Gastroesophageal sphincter (tissue), 4 donors: ENCODE results near the gene DUSP9. TPM values are rescaled to one million over a fixed set of nuclear protein-coding genes. Genes with fewer than 3 reads are reported as not detected.
A peak's percentile ranks its signal among the peaks of the same experiment; 100 is the strongest.

Experiments used
- ATAC-seq: fragments of 150-250 bp; one replicate; pipeline ENCODE4 v1.9.1; 2016; ENCODE audit warnings: mild to moderate bottlenecking, moderate library complexity
- H3K27ac ChIP-seq, 4 donors: fragments of 200-600 bp; sonication (generic) in 3 of 4; 1 replicate in 3 of 4; 2 replicates in 1 of 4; pipeline ENCODE4 v1.5.1; 2016 to 2019
- H3K27me3 ChIP-seq: fragments of 200-600 bp; sonication (generic); one replicate; pipeline ENCODE4 v1.5.1; 2019
- H3K36me3 ChIP-seq, 2 donors: fragments of 200-600 bp; sonication (generic); one replicate each; pipeline ENCODE4 v1.5.1; 2019; ENCODE audit warnings: control low read depth in 1 of 2
- H3K4me1 ChIP-seq, 3 donors: fragments of 200-600 bp; sonication (generic); 1 replicate in 2 of 3; 2 replicates in 1 of 3; pipeline ENCODE4 v1.5.1; 2016 to 2019; ENCODE audit warnings: control low read depth in 2 of 3
- H3K4me3 ChIP-seq, 2 donors: fragments of 200-600 bp; sonication (generic); one replicate each; pipeline ENCODE4 v1.5.1; 2019; ENCODE audit warnings: mild to moderate bottlenecking in 1 of 2, moderate library complexity in 1 of 2
- H3K9me3 ChIP-seq, 3 donors: fragments of 200-600 bp; sonication (generic); one replicate each; pipeline ENCODE4 v1.5.1; 2017 to 2019; ENCODE audit warnings: control low read depth in 2 of 3
- EP300 ChIP-seq: sonication (generic); formaldehyde crosslinking; IDR thresholded peaks from one replicate; pipeline ENCODE4 v1.6.1; 2017; ENCODE audit warnings: antibody characterized with exemption, mild to moderate bottlenecking
- POLR2A ChIP-seq, 2 donors: fragments of 450-650 bp; IDR thresholded peaks; one replicate each; pipeline ENCODE4 v1.6.1; 2017; ENCODE audit warnings: antibody characterized with exemption in 2 of 2, mild to moderate bottlenecking in 2 of 2, moderate library complexity in 1 of 2
- POLR2AphosphoS5 ChIP-seq: sonication (generic); formaldehyde crosslinking; IDR thresholded peaks from one replicate; pipeline ENCODE4 v1.6.1; 2017; ENCODE audit warnings: antibody characterized with exemption
- WGBS, 2 donors: methylation state at CpG; one replicate each; pipeline ENCODE4 v1.1.5; 2018; ENCODE audit warnings: low coverage in 1 of 2; 5-methylcytosine and 5-hydroxymethylcytosine counted together
- total RNA-seq, 4 donors: library from RNA; depleted of rRNA; stranded (reverse); fragments of >200 nt; gene quantifications; one replicate each; pipeline ENCODE4 v1.1.0, GENCODE V29; 2016
- TF ChIP-seq, protein P1 (sequence below), 4 experiments: fragments of 200-600 bp in 2 of 4; fragments of 450-650 bp in 2 of 4; sonication (generic) in 1 of 4; IDR thresholded peaks; one replicate each; pipeline ENCODE4 v1.5.1; 2017 to 2019; ENCODE audit warnings: antibody characterized with exemption in 4 of 4, mild to moderate bottlenecking in 2 of 4, moderate library complexity in 2 of 4

Gene DUSP9
- total RNA-seq, 4 donors from 2014 or later: not detected

- H3K9me3 ChIP-seq: no peaks in the 10 kb centered on the region
- 74% methylated on average over 7 of the region's 23 CpGs; no CpG with 5 or more reads in 1 of the 2 donors for whole genome bisulfite sequencing, 2 donors
- peaks cover 0 to 14% (median 0%) of the 10 kb centered on the region in 3 donors for H3K4me1 ChIP-seq
- H3K36me3 ChIP-seq: no peaks in the 10 kb centered on the region
- TF ChIP-seq POLR2AphosphoS5 (no peak), EP300 (no peak), POLR2A (IDR thresholded peaks at IDR 0.05) (no peak)
- TF ChIP-seq, protein P1, sequence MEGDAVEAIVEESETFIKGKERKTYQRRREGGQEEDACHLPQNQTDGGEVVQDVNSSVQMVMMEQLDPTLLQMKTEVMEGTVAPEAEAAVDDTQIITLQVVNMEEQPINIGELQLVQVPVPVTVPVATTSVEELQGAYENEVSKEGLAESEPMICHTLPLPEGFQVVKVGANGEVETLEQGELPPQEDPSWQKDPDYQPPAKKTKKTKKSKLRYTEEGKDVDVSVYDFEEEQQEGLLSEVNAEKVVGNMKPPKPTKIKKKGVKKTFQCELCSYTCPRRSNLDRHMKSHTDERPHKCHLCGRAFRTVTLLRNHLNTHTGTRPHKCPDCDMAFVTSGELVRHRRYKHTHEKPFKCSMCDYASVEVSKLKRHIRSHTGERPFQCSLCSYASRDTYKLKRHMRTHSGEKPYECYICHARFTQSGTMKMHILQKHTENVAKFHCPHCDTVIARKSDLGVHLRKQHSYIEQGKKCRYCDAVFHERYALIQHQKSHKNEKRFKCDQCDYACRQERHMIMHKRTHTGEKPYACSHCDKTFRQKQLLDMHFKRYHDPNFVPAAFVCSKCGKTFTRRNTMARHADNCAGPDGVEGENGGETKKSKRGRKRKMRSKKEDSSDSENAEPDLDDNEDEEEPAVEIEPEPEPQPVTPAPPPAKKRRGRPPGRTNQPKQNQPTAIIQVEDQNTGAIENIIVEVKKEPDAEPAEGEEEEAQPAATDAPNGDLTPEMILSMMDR (IDR thresholded peaks at IDR 0.05): no peak
- no peak overlapping the region for H3K4me3 ChIP-seq
- peaks cover 9% of the 10 kb centered on the region for H3K27me3 ChIP-seq
- ATAC-seq: no peak
- no peak overlapping the region for H3K27ac ChIP-seq
These were observed 23.1 kb downstream of the DUSP9 start for GRCh38 chrX:153669901-153670731.

DNA sequence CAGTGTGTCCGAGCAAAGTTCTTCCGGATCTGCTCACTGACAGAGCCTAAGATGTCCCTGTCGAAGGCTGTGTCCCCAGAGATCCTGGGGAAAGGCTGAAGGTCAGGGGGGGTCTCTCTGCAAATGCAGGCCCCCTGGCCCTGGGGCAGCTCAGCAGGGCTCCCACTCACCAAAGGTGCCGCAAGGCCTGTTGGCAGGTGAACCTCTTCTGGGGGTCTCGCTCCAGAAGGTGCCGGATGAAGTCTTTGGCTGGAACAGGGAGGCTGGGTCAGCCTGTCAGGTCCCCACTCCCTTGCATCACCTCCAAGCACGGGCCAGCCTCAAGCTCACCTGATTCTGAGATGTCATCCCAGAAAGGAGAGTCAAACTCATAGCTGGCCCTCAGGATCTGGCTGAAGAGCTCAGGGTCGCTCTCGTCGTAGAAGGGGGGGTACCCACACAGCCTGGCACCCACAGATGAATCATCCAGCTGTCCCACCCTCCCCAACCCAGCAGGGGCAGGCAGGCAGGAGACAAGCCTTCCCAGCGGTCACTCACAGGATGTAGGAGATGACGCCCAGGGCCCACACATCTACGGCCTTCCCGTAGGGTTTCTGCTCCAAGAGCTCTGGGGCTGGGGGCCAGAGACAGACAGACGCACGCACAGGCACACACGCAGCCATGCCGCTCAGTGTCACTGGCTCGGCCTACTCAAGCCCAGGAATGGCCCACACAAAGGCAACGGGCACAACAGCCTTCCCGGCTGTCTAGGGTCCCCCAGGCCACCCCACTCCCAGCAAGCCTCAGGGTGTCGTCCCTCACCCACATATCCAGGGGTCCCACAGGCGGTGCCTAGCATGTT lies 24.0 kb downstream of the DUSP9 start:
- H3K4me3 ChIP-seq: no peak overlapping the region
- peaks cover 9% of the 10 kb centered on the region for H3K27me3 ChIP-seq
- no peaks in the 10 kb centered on the region for H3K9me3 ChIP-seq
- TF ChIP-seq EP300 (no peak), POLR2A (IDR thresholded peaks at IDR 0.05) (no peak), POLR2AphosphoS5 (no peak)
- TF ChIP-seq, protein P1 (IDR thresholded peaks at IDR 0.05): no peak
- no peak for ATAC-seq
- H3K4me1 ChIP-seq: peaks cover 0 to 14% (median 0%) of the 10 kb centered on the region in 3 donors
- H3K27ac ChIP-seq: no peak overlapping the region
- WGBS, 2 donors: 20 to 80% methylated on average over 1 of the region's 23 CpGs
- H3K36me3 ChIP-seq: no peaks in the 10 kb centered on the region

- H3K9me3 ChIP-seq: no peaks in the 10 kb centered on the region
- H3K36me3 ChIP-seq: no peaks in the 10 kb centered on the region
- peak overlapping the region in 3 of 4 donors; percentile 72 to 79 (median 73) for H3K27ac ChIP-seq
- 100% methylated on average over 2 of the region's 27 CpGs; no CpG with 5 or more reads in 1 of the 2 donors for WGBS, 2 donors
- ATAC-seq: no peak
- H3K27me3 ChIP-seq: peaks cover 9% of the 10 kb centered on the region
- H3K4me3 ChIP-seq: no peak overlapping the region
- TF ChIP-seq POLR2AphosphoS5 (no peak), EP300 (no peak), POLR2A (IDR thresholded peaks at IDR 0.05) (no peak)
- TF ChIP-seq, protein P1 (IDR thresholded peaks at IDR 0.05): no peak
- peaks cover 0 to 14% (median 0%) of the 10 kb centered on the region in 3 donors for H3K4me1 ChIP-seq
These were observed 24.9 kb downstream of the DUSP9 start for GRCh38 chrX:153671589-153672530.

GRCh38 chrX:153672531-153673427 lies 25.8 kb downstream of the DUSP9 start:
- peak; percentile 19 for ATAC-seq
- H3K4me1 ChIP-seq: peaks cover 0 to 14% (median 0%) of the 10 kb centered on the region in 3 donors
- H3K27ac ChIP-seq: peak overlapping the region in 3 of 4 donors; percentile 72 to 79 (median 73)
- H3K27me3 ChIP-seq: peaks cover 9% of the 10 kb centered on the region
- TF ChIP-seq POLR2AphosphoS5: no peak
- TF ChIP-seq EP300: no peak
- no peak for TF ChIP-seq POLR2A (IDR thresholded peaks at IDR 0.05)
- no peaks in the 10 kb centered on the region for H3K36me3 ChIP-seq
- H3K9me3 ChIP-seq: no peaks in the 10 kb centered on the region
- H3K4me3 ChIP-seq: peak overlapping the region; percentile 18 to 48
- 60 to 63% methylated on average over 2 of the region's 53 CpGs for WGBS, 2 donors
